Fibroblast of mammary gland (primary cell): ENCODE measurements around the gene MYH7B.

Experiments
- DNase-seq: peaks from one replicate; pipeline ENCODE4 v3.0.0-alpha.2; 2010; ENCODE audit warnings: low read depth
- H3K4me3 ChIP-seq: 2 replicates; pipeline ENCODE4 v1.5.1; 2011; ENCODE audit warnings: low read depth, mild to moderate bottlenecking, low read length, moderate library complexity; ENCODE audit not compliant: control insufficient read depth
- CTCF ChIP-seq: conservative IDR thresholded peaks from 2 replicates; pipeline ENCODE4 v1.5.1; 2011; ENCODE audit warnings: low read depth, low read length, inconsistent platforms; ENCODE audit not compliant: control insufficient read depth, insufficient read depth

The MYH7B gene

GRCh38 chr20:34971561-34972235 lies 16.0 kb downstream of the MYH7B start:
- TF ChIP-seq CTCF: no peak
- H3K4me3 ChIP-seq: no peak overlapping the region
- no peak for DNase-seq

- TF ChIP-seq CTCF: no peak
- no peak overlapping the region for H3K4me3 ChIP-seq
- DNase-seq: no peak
Observed at GRCh38 chr20:34974246-34974645, 18.6 kb downstream of the MYH7B start.

GRCh38 chr20:34976286-34976685 lies 20.6 kb downstream of the MYH7B start:
- DNase-seq: no peak
- TF ChIP-seq CTCF: no peak
- H3K4me3 ChIP-seq: no peak overlapping the region

- TF ChIP-seq CTCF: no peak
- H3K4me3 ChIP-seq: no peak overlapping the region
- no peak for DNase-seq
Observed at GRCh38 chr20:34977365-34978091, 21.9 kb downstream of the MYH7B start.

- no peak overlapping the region for H3K4me3 ChIP-seq
- no peak for TF ChIP-seq CTCF
- no peak for DNase-seq
Observed at GRCh38 chr20:34978092-34978744, 22.6 kb downstream of the MYH7B start.

- TF ChIP-seq CTCF: no peak
- H3K4me3 ChIP-seq: no peak overlapping the region
- DNase-seq: no peak
Observed at GRCh38 chr20:34979366-34980153, 23.9 kb downstream of the MYH7B start.
